GM19193 (cell line): ENCODE data around the gene SNRNP70.

Experiments used
- POLR2A ChIP-seq: IDR thresholded peaks from 4 replicates; pipeline ENCODE4 v1.6.1; 2011; ENCODE audit not compliant: insufficient read depth, insufficient read length; ENCODE audit errors: extremely low read depth

SNRNP70 gene

DNA sequence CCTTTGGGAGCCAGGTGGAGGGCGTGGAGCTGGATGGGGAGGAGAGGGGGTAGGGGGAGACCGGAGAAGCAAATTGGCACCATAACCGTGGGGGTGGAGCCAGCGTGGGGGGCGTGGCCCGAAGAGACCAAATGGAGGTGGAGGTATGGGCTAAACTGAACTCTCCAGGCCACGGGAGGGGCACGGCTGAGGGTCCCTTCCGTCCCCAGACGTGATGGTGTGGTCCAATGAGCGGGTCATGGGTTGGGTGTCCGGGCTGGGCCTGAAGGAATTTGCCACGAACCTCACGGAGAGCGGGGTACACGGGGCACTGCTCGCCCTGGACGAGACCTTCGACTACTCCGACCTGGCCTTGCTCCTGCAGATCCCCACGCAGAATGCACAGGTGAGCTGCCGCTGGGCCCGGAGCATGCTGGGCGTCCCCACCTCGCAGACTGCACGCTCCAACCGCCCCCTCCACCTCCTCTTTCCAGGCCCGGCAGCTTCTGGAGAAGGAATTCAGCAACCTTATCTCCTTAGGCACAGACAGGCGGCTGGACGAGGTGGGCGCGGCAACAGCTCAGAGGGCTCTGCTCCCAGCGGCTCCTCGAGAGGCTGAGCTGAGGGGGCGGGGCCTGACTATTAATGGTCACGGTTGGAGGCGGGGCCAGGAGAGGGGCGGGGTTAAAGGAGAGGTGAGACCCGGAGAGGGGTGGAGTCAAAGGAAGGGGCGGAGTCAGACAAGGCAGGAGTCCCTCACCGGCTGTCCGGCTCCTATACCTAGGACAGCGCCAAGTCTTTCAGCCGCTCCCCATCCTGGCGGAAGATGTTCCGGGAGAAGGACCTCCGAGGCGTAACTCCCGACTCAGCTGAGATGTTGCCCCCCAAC is 63.8 kb downstream of the SNRNP70 start:
- no peak for TF ChIP-seq POLR2A

DNA sequence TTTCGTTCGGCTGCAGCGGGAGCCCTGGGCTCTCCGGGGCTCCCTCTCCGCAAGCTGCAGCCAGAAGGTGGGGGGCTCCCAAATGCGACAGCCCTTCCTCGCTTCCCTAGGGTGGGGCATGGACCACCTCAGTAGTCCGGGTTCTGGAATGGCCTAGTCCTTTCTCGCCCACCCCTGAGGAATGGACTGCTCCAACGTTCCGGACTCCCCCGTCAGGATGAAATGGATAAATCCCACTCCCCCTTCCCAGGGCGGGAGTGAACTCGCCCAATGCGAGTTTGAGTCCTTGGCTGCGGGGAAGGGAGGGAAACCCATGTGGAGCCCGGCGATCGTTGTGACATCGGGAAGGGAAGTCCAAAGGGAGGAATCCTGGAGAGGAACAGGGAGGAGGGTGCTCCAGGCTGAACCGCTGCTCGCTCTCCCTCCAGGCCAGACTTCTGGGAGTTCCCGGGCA is 64.4 kb downstream of the SNRNP70 start:
- no peak for TF ChIP-seq POLR2A

DNA sequence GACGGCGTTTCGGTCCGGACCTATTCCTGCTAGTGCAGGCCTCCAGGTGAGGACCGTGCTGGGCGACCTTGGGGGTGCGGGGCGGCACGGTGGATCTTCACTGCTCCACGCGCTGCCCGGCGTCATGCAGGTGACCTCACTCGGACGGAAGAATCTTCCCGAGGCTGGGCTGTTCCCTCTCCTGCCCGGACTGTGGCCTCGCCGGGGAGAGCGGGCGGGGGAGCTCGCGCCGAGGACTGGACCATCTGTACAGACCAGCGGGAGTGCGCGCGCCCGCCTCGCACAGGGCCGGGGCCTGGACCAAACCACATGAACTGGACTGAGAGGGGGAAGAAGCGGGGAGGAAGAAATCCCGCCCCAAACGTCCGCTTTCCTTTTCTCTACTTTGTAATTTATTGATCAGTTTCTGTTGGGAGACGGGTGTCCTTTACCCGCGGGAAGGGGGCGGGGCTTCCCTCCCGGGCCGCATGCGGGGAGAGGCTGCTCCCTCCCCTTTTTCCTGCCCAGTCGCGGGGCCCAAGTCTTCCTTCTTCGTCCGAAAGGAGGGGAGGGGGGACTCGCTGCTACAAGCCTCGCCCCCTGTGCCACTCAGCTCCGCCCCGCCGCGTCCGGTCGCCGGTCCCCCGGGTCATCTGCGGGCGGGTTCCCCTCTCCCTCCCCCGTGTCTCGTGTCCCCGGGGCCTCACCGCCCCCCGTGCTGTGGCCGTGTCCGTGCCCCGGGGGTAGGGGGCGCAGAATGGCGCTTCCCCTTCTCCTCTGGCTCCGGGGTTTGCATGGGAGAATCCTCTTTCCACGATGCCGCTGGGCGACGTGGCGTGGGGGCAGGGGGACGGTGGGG is 65.1 kb downstream of the SNRNP70 start:
- TF ChIP-seq POLR2A: no peak

DNA sequence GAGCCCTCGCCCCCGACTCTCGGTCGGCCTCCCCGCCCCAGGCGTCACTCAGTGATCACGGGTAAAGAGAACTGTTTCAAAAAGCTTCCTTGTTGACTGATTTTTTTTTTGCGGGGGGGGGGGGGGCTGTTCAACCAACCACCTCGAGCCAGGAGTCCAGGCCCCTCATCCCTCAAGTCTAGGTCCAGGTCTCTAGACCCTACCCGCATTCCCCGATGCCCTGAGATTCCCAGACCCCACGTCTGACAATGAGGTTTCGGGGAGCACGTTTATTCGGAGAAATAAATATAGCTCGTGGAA is 65.6 kb downstream of the SNRNP70 start:
- no peak for TF ChIP-seq POLR2A

DNA sequence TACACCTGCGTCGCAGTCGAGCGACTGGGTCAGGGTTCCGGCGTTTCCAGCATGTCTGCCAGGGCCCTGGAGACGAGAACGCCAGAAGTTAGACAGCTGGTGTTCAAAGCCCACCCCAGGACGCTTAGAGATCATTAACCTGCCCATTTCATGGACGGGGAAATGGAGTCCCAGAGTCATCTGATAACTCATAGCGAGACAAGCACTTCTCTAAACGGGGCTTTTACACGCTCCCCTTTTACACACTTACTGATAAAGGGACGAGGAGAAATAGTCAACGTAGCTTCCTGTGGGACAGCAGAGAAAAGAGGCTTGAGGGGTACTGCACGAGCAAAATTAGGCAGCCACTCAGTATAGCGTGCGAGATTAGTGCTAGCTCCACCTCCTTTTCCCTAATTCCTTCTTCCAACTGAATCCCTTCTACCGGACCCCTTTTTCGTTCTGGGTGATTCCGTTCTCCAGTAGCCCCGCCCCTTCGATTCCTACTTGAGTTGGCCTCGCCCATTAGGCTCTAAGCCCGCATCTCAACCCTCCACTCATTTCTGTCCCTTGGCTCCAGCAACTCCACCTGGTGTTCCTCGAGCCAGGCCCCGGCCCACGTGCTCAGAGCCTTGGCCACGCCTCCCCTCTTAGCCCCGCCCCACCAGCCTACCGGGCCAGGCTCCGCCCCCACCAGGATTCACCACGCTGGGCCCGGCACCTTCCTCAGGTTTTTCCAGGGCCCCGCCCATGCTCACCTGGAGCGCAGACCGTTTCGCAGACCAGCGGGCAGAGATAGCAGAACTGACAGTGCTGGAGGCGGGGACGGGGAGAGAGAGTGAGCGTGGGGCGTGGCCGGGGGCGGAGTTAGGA is 66.2 kb downstream of the SNRNP70 start:
- no peak for TF ChIP-seq POLR2A

DNA sequence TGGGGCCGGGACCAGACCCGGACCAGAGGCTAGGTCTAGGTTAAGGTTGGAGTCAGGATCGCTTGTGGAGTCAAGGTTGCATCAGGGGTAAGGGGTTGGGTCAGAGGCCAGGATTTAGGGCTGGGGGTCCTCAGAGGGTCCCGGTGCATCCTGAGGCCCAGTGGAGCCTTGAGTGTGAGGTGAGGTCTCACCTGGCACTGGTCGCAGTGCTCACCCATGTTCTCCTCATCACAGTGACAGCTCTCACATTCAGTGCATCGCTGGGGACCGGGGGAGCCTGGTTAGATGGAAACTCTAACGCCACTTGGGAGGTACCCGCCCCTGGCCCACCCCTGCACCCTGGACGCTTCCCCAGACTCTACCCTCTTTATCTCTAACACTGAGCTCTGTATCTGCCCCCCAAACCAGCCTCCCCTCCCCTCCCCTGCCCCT is 66.9 kb downstream of the SNRNP70 start:
- TF ChIP-seq POLR2A: no peak

DNA sequence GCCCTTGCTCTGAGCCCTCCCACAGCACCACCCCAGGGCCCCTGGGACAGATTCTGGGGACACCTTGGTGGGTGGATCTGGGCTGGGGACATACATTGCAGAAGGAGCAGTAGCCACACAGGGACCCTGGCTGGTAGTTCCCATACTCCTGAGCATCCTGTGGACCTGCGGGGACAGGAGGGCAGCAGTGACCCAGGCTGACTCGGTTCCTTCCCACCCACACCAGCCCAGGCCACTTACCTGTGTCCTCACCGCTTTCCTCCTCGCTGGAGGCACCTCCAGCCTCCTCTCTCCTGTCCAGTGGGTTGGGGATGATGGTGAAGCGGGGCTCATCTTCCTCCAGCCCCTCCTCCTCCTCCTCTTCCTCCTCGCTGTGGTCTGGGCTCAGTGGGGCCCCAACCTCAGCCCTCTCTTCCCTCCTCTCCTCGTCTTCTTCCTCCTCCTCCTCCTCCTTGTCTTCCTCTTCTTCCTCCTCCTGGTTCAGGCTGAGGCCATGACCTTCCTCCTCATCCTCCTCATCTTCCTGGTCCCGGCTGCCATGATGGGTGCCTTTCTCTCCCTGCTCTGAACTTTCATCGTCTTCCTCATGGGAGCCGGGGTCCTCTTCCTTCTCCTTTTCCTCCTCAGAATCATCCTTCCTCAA is 68.0 kb downstream of the SNRNP70 start:
- no peak for TF ChIP-seq POLR2A

DNA sequence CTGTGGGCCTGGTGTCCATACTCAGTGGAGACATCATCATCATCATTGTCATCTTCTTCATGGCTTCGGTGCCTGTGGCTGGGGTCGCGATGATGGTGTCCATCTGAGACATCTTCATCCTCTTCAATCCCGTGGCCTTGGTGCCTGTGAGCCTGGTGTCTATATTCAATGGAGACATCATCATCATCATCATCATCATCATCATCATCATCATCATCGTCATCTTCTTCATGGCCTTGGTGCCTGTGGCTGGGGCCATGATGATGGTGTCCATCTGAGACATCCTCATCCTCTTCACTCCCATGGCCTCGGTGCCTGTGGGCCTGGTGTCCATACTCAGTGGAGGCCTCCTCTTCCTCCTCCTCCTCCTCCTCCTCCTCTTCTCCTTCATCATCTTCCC is 69.0 kb downstream of the SNRNP70 start:
- no peak for TF ChIP-seq POLR2A

DNA sequence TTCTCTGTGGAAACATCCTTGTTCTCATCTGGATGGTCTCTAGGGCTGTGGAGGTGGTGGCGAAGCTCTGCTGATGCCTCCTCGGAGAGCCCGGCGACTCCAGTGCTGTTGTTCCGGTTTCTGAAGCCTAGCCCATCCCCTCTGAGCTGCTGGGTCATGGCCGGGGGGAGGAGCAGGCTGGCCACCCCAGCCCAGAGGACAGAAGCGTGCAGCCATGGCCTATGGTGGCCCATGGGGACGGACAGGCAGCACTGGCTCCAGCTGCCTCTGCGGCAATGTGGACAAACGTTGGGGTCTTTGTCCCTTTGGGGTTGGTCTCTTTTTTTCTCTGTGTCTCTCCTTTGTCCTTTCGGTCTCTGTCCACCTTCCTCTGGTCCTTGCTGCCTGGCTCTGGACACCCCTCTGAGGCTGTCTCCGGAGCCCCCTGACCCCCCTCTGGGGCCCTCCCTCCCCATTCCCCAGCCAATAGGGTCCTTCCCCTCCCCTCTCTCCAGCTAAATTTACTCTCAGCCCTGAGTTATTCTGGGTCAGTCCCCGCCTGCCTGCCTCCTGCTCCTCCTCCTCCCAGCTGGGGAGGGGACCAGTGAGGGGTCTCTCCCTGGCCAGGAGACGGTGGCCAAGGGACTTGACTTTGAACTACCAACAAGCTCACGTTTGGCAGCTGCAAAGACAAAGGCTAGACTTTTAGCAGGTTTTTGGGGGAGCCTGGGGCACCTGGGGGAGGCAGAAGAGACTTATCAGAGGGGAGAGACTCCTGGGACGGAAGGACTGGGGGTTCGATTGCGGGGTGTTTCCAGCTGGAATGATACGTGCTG is 70.0 kb downstream of the SNRNP70 start, which contains the start of gene HRC:
Gene HRC, minus strand, starts transcription at position 392 of the 815 bp plus-strand sequence. Its CDS starts 159 bp downstream, at position 233.
- TF ChIP-seq POLR2A: no peak

DNA sequence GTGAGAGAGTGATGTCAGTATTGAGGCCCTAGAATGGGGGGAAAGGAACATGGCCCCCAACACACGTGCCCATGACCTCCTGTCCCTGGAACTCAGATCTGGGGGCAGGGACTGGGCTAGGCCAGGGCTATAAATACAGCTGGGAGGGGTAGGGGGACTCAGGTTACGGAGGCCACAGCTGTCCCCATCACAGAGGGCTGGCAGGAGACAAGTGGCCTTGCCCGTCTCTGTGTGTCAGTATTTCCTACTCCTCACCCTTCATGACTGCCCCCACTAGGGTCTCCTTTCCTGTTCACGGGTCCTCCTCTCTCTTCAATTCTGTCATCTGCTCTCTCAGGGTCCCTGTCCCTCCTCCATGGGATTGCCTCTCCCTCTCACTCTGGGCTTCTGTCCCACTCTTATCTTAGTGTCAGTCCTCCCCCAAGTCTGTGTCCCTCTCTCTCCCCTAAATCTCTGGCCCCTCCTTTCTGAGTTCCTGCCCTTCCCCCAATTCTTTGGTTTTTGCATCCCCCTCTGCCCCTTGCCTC is 70.6 kb downstream of the SNRNP70 start:
- no peak for TF ChIP-seq POLR2A

DNA sequence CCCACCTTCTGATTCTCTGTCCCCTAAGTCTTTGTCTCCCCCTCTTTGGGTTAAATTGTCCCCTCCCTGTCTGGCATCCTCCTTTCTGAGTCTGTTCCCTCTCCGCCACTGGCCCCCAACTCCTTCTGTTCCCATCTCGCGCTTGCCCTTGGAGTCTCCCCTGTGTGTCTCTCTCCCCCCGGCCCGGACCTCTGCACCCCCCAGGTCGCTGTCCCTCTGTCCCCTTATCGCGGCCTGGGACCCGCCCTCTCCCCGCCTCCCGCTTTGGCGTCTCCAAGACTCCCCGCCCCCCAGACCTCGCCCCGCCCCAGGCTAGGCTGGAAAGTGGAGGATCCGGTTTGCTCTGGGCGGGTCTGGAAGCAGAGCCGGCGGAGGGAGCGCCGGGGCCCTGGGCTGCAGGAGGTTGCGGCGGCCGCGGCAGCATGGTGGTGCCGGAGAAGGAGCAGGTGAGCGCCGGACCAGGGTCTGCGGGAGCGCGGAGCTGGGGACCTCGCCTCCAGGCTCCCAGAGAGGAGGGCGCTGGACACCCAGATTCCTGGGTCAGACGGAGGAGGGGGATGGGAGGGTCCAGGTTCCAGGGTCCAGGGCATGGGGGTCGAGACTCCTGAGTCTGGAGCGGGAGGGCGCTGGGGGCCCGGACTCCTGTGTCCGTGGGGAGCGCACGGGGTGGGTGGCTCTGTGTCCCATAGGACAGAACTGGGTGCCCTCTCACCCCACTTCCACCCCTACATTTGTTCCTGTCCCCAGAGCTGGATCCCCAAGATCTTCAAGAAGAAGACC is 72.4 kb downstream of the SNRNP70 start, which contains the start of gene TRPM4:
Gene TRPM4, plus strand, starts transcription at position 348 of the 780 bp plus-strand sequence. Its CDS starts 75 bp downstream, at position 423.
- TF ChIP-seq POLR2A: no peak
